H1 (cell line): Measurements from ENCODE around the gene PECR. TPM values are rescaled to one million over a fixed set of nuclear protein-coding genes. Genes with fewer than 3 reads are reported as not detected.

ENCODE experiments used
- CTCF ChIA-PET: fragments of 300-600 bp; sonication (Branson Sonifier 250); formaldehyde crosslinking; loops from one replicate; lab custom pipeline; 2021; ENCODE audit not compliant: partially characterized antibody; lab: Charles Lee
- POLR2A ChIA-PET: fragments of 300-600 bp; sonication (Branson Sonifier 250); formaldehyde crosslinking; loops from one replicate; lab custom pipeline; 2021; ENCODE audit warnings: inconsistent platforms; ENCODE audit not compliant: partially characterized antibody; lab: Charles Lee
- DNase-seq, 2 experiments: peaks; one replicate each; pipeline versions ENCODE4 v3.0.0 to v3.0.0-alpha.2; 2010 to 2022; ENCODE audit warnings: low spot score in 2 of 2, low read depth in 1 of 2, mixed read lengths in 1 of 2
- FAIRE-seq: peaks from 2 replicates; lab custom pipeline; 2011; peaks lifted over from hg19 to GRCh38; lab: Jason Lieb, UNC
- H2AFZ ChIP-seq: 2 replicates; pipeline ENCODE4 v1.8.1; 2012; ENCODE audit warnings: low read length, inconsistent platforms
- H2AK5ac ChIP-seq: 2 replicates; pipeline ENCODE4 v1.6.1; 2013; ENCODE audit warnings: low read depth, low read length
- H2BK120ac ChIP-seq: replicated peaks from 2 replicates; pipeline ENCODE3; 2013; ENCODE audit warnings: low read depth, low read length, inconsistent platforms
- H2BK12ac ChIP-seq: 2 replicates; pipeline ENCODE4 v1.6.1; 2013; ENCODE audit warnings: low read depth, low read length
- H2BK15ac ChIP-seq: 2 replicates; pipeline ENCODE4 v1.6.1; 2013; ENCODE audit warnings: low read length
- H2BK20ac ChIP-seq: 2 replicates; pipeline ENCODE4 v1.6.1; 2013; ENCODE audit warnings: low read length
- H2BK5ac ChIP-seq: 2 replicates; pipeline ENCODE4 v1.6.1; 2013; ENCODE audit warnings: low read depth, low read length
- H3K14ac ChIP-seq: 2 replicates; pipeline ENCODE4 v1.6.1; 2013; ENCODE audit warnings: inconsistent platforms; ENCODE audit not compliant: insufficient read length
- H3K18ac ChIP-seq: 2 replicates; pipeline ENCODE4 v1.6.1; 2013; ENCODE audit warnings: low read length; ENCODE audit errors: extremely low read depth
- H3K23ac ChIP-seq: 2 replicates; pipeline ENCODE4 v1.6.1; 2013; ENCODE audit warnings: inconsistent platforms; ENCODE audit not compliant: insufficient read length
- H3K23me2 ChIP-seq: 2 replicates; pipeline ENCODE4 v1.6.1; 2013; ENCODE audit warnings: low read depth, low read length
- H3K27ac ChIP-seq: 2 replicates; pipeline ENCODE4 v1.6.1; 2011; ENCODE audit warnings: low read depth, low read length, inconsistent platforms
- H3K27me3 ChIP-seq, 4 experiments: replicated peaks in 1 of 4; 1 replicate in 1 of 4; 2 replicates in 3 of 4; pipeline versions ENCODE4 v1.6.1 to v1.8.1; 2011 to 2013; ENCODE audit warnings: low read length in 3 of 4, mild to moderate bottlenecking in 3 of 4, inconsistent platforms in 2 of 4, mixed read lengths in 2 of 4, moderate library complexity in 1 of 4; ENCODE audit not compliant: control insufficient read depth in 3 of 4, insufficient read depth in 3 of 4; ENCODE audit errors: extremely low read depth in 1 of 4
- H3K36me3 ChIP-seq, 4 experiments: 2 replicates each; pipeline versions ENCODE4 v1.6.1 to v1.8.1; 2011 to 2013; ENCODE audit warnings: mild to moderate bottlenecking in 4 of 4, low read length in 3 of 4, moderate library complexity in 2 of 4, control low read depth in 1 of 4, inconsistent platforms in 1 of 4; ENCODE audit not compliant: insufficient read depth in 4 of 4, control insufficient read depth in 2 of 4
- H3K4ac ChIP-seq: replicated peaks from 2 replicates; pipeline ENCODE3; 2013; ENCODE audit warnings: low read length, low read depth, mixed read lengths, inconsistent platforms; ENCODE audit not compliant: insufficient read length
- H3K4me1 ChIP-seq, 4 experiments: replicated peaks in 1 of 4; 1 replicate in 1 of 4; 2 replicates in 3 of 4; pipeline versions ENCODE4 v1.6.1 to v1.8.1; 2011 to 2013; ENCODE audit warnings: low read length in 3 of 4, inconsistent platforms in 2 of 4, mixed read lengths in 1 of 4; ENCODE audit not compliant: insufficient read depth in 4 of 4, control insufficient read depth in 3 of 4
- H3K4me2 ChIP-seq, 2 experiments: 2 replicates each; pipeline versions ENCODE4 v1.6.1 to v1.8.1; 2011 to 2013; ENCODE audit warnings: low read depth in 2 of 2, low read length in 2 of 2, control low read depth in 1 of 2, inconsistent platforms in 1 of 2, mild to moderate bottlenecking in 1 of 2; ENCODE audit not compliant: insufficient read depth in 1 of 2
- H3K4me3 ChIP-seq, 4 experiments: fragments of 200-600, 300-600 bp in 1 of 4; sonication (generic), shearing (Covaris generic), sonication (Bioruptor Twin) in 1 of 4; 2 replicates each; pipeline versions ENCODE4 v1.5.1 to v1.8.1; 2011 to 2016; ENCODE audit warnings: low read length in 4 of 4, low read depth in 3 of 4, control low read depth in 2 of 4, inconsistent platforms in 2 of 4, mild to moderate bottlenecking in 2 of 4, mixed read lengths in 1 of 4, moderate library complexity in 1 of 4; ENCODE audit not compliant: insufficient read depth in 2 of 4; ENCODE audit errors: extremely low read depth in 1 of 4
- H3K56ac ChIP-seq: replicated peaks from 2 replicates; pipeline ENCODE3; 2013; ENCODE audit warnings: low read depth, mild to moderate bottlenecking, mixed read lengths, low read length, inconsistent platforms; ENCODE audit not compliant: insufficient read length
- H3K79me1 ChIP-seq: 2 replicates; pipeline ENCODE4 v1.6.1; 2013; ENCODE audit warnings: low read depth, low read length, control low read depth
- H3K79me2 ChIP-seq, 2 experiments: 2 replicates each; pipeline versions ENCODE4 v1.6.1 to v1.8.1; 2012 to 2013; ENCODE audit warnings: low read length in 2 of 2, mild to moderate bottlenecking in 2 of 2, inconsistent platforms in 1 of 2; ENCODE audit not compliant: insufficient read depth in 2 of 2, control insufficient read depth in 1 of 2
- H3K9ac ChIP-seq, 4 experiments: replicated peaks in 1 of 4; 1 replicate in 1 of 4; 2 replicates in 3 of 4; pipeline versions ENCODE4 v1.6.1 to v1.8.1; 2011 to 2013; ENCODE audit warnings: low read depth in 3 of 4, low read length in 3 of 4, control low read depth in 2 of 4, mild to moderate bottlenecking in 2 of 4, moderate library complexity in 2 of 4, inconsistent platforms in 1 of 4; ENCODE audit errors: extremely low read depth in 1 of 4
- H3K9me3 ChIP-seq, 2 experiments: 2 replicates each; pipeline versions ENCODE4 v1.6.1 to v1.8.1; 2012 to 2013; ENCODE audit warnings: mild to moderate bottlenecking in 2 of 2, moderate library complexity in 2 of 2, control low read depth in 1 of 2, inconsistent platforms in 1 of 2, low read depth in 1 of 2, low read length in 1 of 2, mixed read lengths in 1 of 2; ENCODE audit not compliant: insufficient read depth in 2 of 2
- H4K20me1 ChIP-seq, 2 experiments: replicated peaks in 1 of 2; 2 replicates each; pipeline versions ENCODE3 to v1.8.1; 2011 to 2013; ENCODE audit warnings: inconsistent platforms in 2 of 2, low read length in 2 of 2, mild to moderate bottlenecking in 1 of 2; ENCODE audit not compliant: insufficient read depth in 2 of 2, control insufficient read depth in 1 of 2
- H4K5ac ChIP-seq: 2 replicates; pipeline ENCODE4 v1.6.1; 2013; ENCODE audit warnings: low read length, low read depth, mixed read lengths, inconsistent platforms; ENCODE audit not compliant: insufficient read length
- H4K8ac ChIP-seq: 2 replicates; pipeline ENCODE4 v1.8.0; 2013; ENCODE audit warnings: mild to moderate bottlenecking, moderate library complexity, low read length, inconsistent platforms; ENCODE audit not compliant: insufficient read depth; ENCODE audit errors: extremely low read depth
- H4K91ac ChIP-seq: replicated peaks from 2 replicates; pipeline ENCODE3; 2013; ENCODE audit warnings: low read length, mixed read lengths, inconsistent platforms; ENCODE audit not compliant: insufficient read length
- KDM4A ChIP-seq: IDR thresholded peaks from one replicate; pipeline ENCODE4 v1.7.1; 2012; ENCODE audit warnings: low read depth, mild to moderate bottlenecking, moderate library complexity, low read length, inconsistent platforms; ENCODE audit not compliant: severe bottlenecking
- MAX ChIP-seq: IDR thresholded peaks from 2 replicates; pipeline ENCODE4 v1.6.1; 2012; ENCODE audit warnings: inconsistent platforms
- RBBP5 ChIP-seq: IDR thresholded peaks from 2 replicates; pipeline ENCODE4 v1.7.1; 2012; ENCODE audit warnings: low read depth, mild to moderate bottlenecking, inconsistent platforms, low read length, moderate library complexity, borderline replicate concordance
- SIRT6 ChIP-seq: IDR thresholded peaks from one replicate; pipeline ENCODE4 v1.7.1; 2012; ENCODE audit warnings: low read length, inconsistent platforms
- SIX5 ChIP-seq: IDR thresholded peaks from 2 replicates; pipeline ENCODE4 v1.6.1; 2011; ENCODE audit warnings: mild to moderate bottlenecking, low read depth, low read length
- TAF1 ChIP-seq: IDR thresholded peaks from 2 replicates; pipeline ENCODE4 v1.6.1; 2011; ENCODE audit warnings: mild to moderate bottlenecking, low read depth, low read length
- polyA plus RNA-seq, 7 experiments: library from polyadenylated mRNA; depleted of rRNA in 3 of 7; stranded (reverse) in 5 of 7; unstranded in 2 of 7; fragments of >200 nt in 5 of 7; fragments of 200-250 nt in 2 of 7; gene quantifications; 1 replicate in 5 of 7; 2 replicates in 1 of 7; 4 replicates in 1 of 7; pipeline versions ENCODE4 v1.2.1 to v1.2.3, GENCODE V29; 2011 to 2013; ENCODE audit warnings: missing spikeins in 2 of 7, mixed read lengths in 2 of 7
- total RNA-seq: library from RNA; stranded (reverse); fragmentation: NEBNext Ultra II Directional; extraction: Animal tissue kit (Norgen Biotek cat#: 25700); gene quantifications from 2 replicates; pipeline ENCODE4 v1.2.1, GENCODE V29; 2021

The PECR gene
- total and polyA plus RNA-seq, 2 of the 8 experiments (the other 6 are each of a cell fraction or from before 2014, with no cell fraction given): 15.9 to 19.2 TPM

- H3K4me3 ChIP-seq: no peak overlapping the region
- H4K20me1 ChIP-seq: no peaks in the 10 kb centered on the region
- H3K18ac ChIP-seq: no peak overlapping the region
- H3K4me2 ChIP-seq: no peak overlapping the region
- no peaks in the 10 kb centered on the region for H3K79me2 ChIP-seq
- POLR2A ChIA-PET: no interaction called here
- no peak overlapping the region for H3K23ac ChIP-seq
- no peak for DNase-seq
- no peak overlapping the region for H2AFZ ChIP-seq
- H4K91ac ChIP-seq: no peak overlapping the region
- H2BK5ac ChIP-seq: no peak overlapping the region
- peaks cover 2% of the 10 kb centered on the region; the same call in 1 of the 2 replicates for H3K79me1 ChIP-seq
- no peak overlapping the region for H3K56ac ChIP-seq
- H2BK12ac ChIP-seq: no peak overlapping the region
- H3K27ac ChIP-seq: no peak overlapping the region
- peaks cover 0 to 12% (median 0%) of the 10 kb centered on the region in 4 experiments; a peak in 1 of 8 replicates for H3K36me3 ChIP-seq
- no peak overlapping the region for H2BK20ac ChIP-seq
- H3K27me3 ChIP-seq: no peaks in the 10 kb centered on the region
- CTCF ChIA-PET: interaction anchor here (0.7 to 1.5 kb wide), 2 partner anchors 8 to 1026 kb away, joined by 3 read pairs; partner anchors contain the start of genes PECR and TMEM169
- no peak overlapping the region for H3K14ac ChIP-seq
- no peak overlapping the region for H2AK5ac ChIP-seq
- no peak overlapping the region for H3K4ac ChIP-seq
- H3K9ac ChIP-seq: no peak overlapping the region
- no peak overlapping the region for H2BK120ac ChIP-seq
- no peaks in the 10 kb centered on the region for H3K23me2 ChIP-seq
- no peak overlapping the region for H4K8ac ChIP-seq
- no peak overlapping the region for H4K5ac ChIP-seq
- H2BK15ac ChIP-seq: no peak overlapping the region
- H3K4me1 ChIP-seq: no peaks in the 10 kb centered on the region
- no peaks in the 10 kb centered on the region for H3K9me3 ChIP-seq
- FAIRE-seq: no peak
- TF ChIP-seq RBBP5 (no peak), SIRT6 (no peak), MAX (no peak), KDM4A (no peak), SIX5 (no peak), TAF1 (no peak)
Observed at GRCh38 chr2:216073773-216074172, 7.8 kb downstream of the PECR start.
